Measurements from ENCODE around the gene AMZ2.

DNA sequence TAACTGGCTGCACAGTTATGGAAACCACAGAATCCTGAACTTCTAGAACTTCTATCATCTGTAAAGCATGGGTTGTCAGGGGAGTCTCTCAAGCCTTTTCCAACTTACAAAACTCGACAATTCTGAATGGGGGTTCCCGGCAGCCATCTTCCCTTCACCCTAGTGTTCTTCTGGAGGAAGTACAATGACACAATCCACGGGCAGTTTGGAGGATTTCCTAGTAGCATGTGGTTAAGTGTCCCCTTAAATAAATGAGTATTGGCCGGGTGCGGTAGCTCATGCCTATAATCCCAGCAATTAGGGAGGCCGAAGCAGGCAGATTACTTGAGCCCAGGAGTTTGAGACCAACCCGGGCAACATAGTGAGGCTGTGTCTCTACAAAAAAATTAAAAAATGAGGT is 41.0 kb downstream of the AMZ2 start:
- TF ChIP-seq POLR2AphosphoS5 (IDR thresholded peaks at IDR 0.05; ENCODE audit: low read depth, low read length) (no peak), SIN3A (IDR thresholded peaks at IDR 0.05; ENCODE audit: borderline replicate concordance, insufficient read depth, low read depth, low read length) (no peak)
- TF ChIP-seq, protein P1, sequence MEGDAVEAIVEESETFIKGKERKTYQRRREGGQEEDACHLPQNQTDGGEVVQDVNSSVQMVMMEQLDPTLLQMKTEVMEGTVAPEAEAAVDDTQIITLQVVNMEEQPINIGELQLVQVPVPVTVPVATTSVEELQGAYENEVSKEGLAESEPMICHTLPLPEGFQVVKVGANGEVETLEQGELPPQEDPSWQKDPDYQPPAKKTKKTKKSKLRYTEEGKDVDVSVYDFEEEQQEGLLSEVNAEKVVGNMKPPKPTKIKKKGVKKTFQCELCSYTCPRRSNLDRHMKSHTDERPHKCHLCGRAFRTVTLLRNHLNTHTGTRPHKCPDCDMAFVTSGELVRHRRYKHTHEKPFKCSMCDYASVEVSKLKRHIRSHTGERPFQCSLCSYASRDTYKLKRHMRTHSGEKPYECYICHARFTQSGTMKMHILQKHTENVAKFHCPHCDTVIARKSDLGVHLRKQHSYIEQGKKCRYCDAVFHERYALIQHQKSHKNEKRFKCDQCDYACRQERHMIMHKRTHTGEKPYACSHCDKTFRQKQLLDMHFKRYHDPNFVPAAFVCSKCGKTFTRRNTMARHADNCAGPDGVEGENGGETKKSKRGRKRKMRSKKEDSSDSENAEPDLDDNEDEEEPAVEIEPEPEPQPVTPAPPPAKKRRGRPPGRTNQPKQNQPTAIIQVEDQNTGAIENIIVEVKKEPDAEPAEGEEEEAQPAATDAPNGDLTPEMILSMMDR (IDR thresholded peaks at IDR 0.05): no peak
